ENCODE measurements around the gene ICAM5.
A peak's percentile ranks its signal among the peaks of the same experiment; 100 is the strongest.
"Not testable (repeated sequence)": the region's sequence is repeated elsewhere in the genome, so short reads cannot be mapped to it uniquely, and the experiment has no call there.

The ICAM5 gene

GRCh38 chr19:10289836-10290356 lies at the start of gene ICAM5:
ICAM5 (plus strand) TSS chr19:10289952; CDS start chr19:10290044, 92 bp downstream.
- DNase-seq, result peak in 6 of 51 donors; percentile 12 to 67 (median 30)

- DNase-seq, result not testable (repeated sequence)
Measured at GRCh38 chr19:10241826-10242449, 47.8 kb upstream of the ICAM5 start.

- DNase-seq, result no peak
Measured at GRCh38 chr19:10243606-10244005, 46.1 kb upstream of the ICAM5 start.

GRCh38 chr19:10245189-10245939 lies 44.4 kb upstream of the ICAM5 start:
- DNase-seq, result no peak

GRCh38 chr19:10246511-10246910 lies 43.2 kb upstream of the ICAM5 start:
- no peak for DNase-seq

GRCh38 chr19:10251792-10252694 lies 37.7 kb upstream of the ICAM5 start, which contains the start of gene MRPL4:
MRPL4 (plus strand) TSS chr19:10252214; CDS start chr19:10252254, 40 bp downstream.
- DNase-seq, result peak; percentile 73 to 98 (median 93)

GRCh38 chr19:10252707-10253106 lies 37.0 kb upstream of the ICAM5 start:
- no peak for DNase-seq

- no peak for DNase-seq
Measured at GRCh38 chr19:10254244-10254643, 35.5 kb upstream of the ICAM5 start.

GRCh38 chr19:10255358-10255757 lies 34.4 kb upstream of the ICAM5 start:
- no peak for DNase-seq

- DNase-seq, result no peak
Measured at GRCh38 chr19:10256551-10256950, 33.2 kb upstream of the ICAM5 start.

GRCh38 chr19:10256970-10257615 lies 32.7 kb upstream of the ICAM5 start:
- no peak for DNase-seq

- no peak for DNase-seq
Measured at GRCh38 chr19:10258080-10258710, 31.6 kb upstream of the ICAM5 start.

- DNase-seq, result peak in 41 of 51 donors; percentile 5 to 76 (median 31)
Measured at GRCh38 chr19:10259162-10259905, 30.4 kb upstream of the ICAM5 start.

- peak in 4 of 51 donors; percentile 17 to 45 (median 32) for DNase-seq
Measured at GRCh38 chr19:10260141-10260584, 29.6 kb upstream of the ICAM5 start.

- no peak for DNase-seq
Measured at GRCh38 chr19:10262771-10263170, 27.0 kb upstream of the ICAM5 start.

GRCh38 chr19:10266706-10267105 lies 23.0 kb upstream of the ICAM5 start:
- no peak for DNase-seq

GRCh38 chr19:10268071-10268470 lies 21.7 kb upstream of the ICAM5 start:
- DNase-seq, result no peak

GRCh38 chr19:10269333-10270179 lies 20.2 kb upstream of the ICAM5 start:
- peak in 50 of 51 donors; percentile 2 to 79 (median 48) for DNase-seq

GRCh38 chr19:10270180-10270615 lies 19.6 kb upstream of the ICAM5 start:
- DNase-seq, result peak in 24 of 51 donors; percentile 5 to 53 (median 16)

Data from hypothalamus (tissue), 51 donors.